Measurements from ENCODE around the gene BAIAP2L1.
A peak's percentile ranks its signal among the peaks of the same experiment; 100 is the strongest.
"Not testable (repeated sequence)": the region's sequence is repeated elsewhere in the genome, so short reads cannot be mapped to it uniquely, and the experiment has no call there.

Gene BAIAP2L1

GRCh38 chr7:98317366-98318040 is 83.4 kb downstream of the BAIAP2L1 start:
- DNase-seq: no peak

GRCh38 chr7:98315994-98316527 is 84.8 kb downstream of the BAIAP2L1 start:
- not testable (repeated sequence) for DNase-seq

- DNase-seq: no peak
Measured at GRCh38 chr7:98315318-98315993, 85.4 kb downstream of the BAIAP2L1 start.

- peak; percentile 56 for DNase-seq
Measured at GRCh38 chr7:98314469-98314868, 86.4 kb downstream of the BAIAP2L1 start.

GRCh38 chr7:98312201-98312600 is 88.7 kb downstream of the BAIAP2L1 start:
- no peak for DNase-seq

GRCh38 chr7:98309566-98309965 is 91.3 kb downstream of the BAIAP2L1 start:
- no peak for DNase-seq

GRCh38 chr7:98307971-98308466 is 92.9 kb downstream of the BAIAP2L1 start:
- DNase-seq: no peak

GRCh38 chr7:98305951-98306535 is 94.8 kb downstream of the BAIAP2L1 start:
- DNase-seq: no peak

GRCh38 chr7:98303906-98304305 is 97.0 kb downstream of the BAIAP2L1 start:
- DNase-seq: no peak

GRCh38 chr7:98303176-98303865 is 97.6 kb downstream of the BAIAP2L1 start:
- no peak for DNase-seq

GRCh38 chr7:98301693-98302470 is 99.0 kb downstream of the BAIAP2L1 start:
- DNase-seq: no peak

GRCh38 chr7:98300595-98301372 is 100.1 kb downstream of the BAIAP2L1 start:
- DNase-seq: no peak

GRCh38 chr7:98297626-98298286 is 103.1 kb downstream of the BAIAP2L1 start:
- no peak for DNase-seq

GRCh38 chr7:98296833-98297232 is 104.1 kb downstream of the BAIAP2L1 start:
- DNase-seq: no peak

- DNase-seq: no peak
Measured at GRCh38 chr7:98295467-98296192, 105.3 kb downstream of the BAIAP2L1 start.

- DNase-seq: no peak
Measured at GRCh38 chr7:98294798-98295382, 106.0 kb downstream of the BAIAP2L1 start.

GRCh38 chr7:98294326-98294725 is 106.6 kb downstream of the BAIAP2L1 start:
- no peak for DNase-seq

GRCh38 chr7:98293746-98294145 is 107.1 kb downstream of the BAIAP2L1 start:
- no peak for DNase-seq

GRCh38 chr7:98293265-98293664 is 107.6 kb downstream of the BAIAP2L1 start:
- no peak for DNase-seq

- DNase-seq: no peak
Measured at GRCh38 chr7:98291717-98292116, 109.2 kb downstream of the BAIAP2L1 start.
